ENCODE data around the gene PDE4B. TPM values are rescaled to one million over a fixed set of nuclear protein-coding genes. Genes with fewer than 3 reads are reported as not detected.

The PDE4B gene
- polyA plus RNA-seq, 1 donor from 2014 or later: 84.3 TPM

- peak overlapping the region in 3 of 4 donors; percentile 21 to 90 (median 51) for H3K4me3 Mint-ChIP-seq
- peak overlapping the region; percentile 77 to 96 (median 77) for H3K27ac Mint-ChIP-seq
- H3K36me3 Mint-ChIP-seq: peaks cover 9% of the 10 kb centered on the region
- H3K27me3 Mint-ChIP-seq: no peaks in the 10 kb centered on the region
- H3K9me3 Mint-ChIP-seq: peaks cover 0 to under 1% (median 0%) of the 10 kb centered on the region in 3 donors
- H3K4me1 Mint-ChIP-seq: peaks cover 78 to 89% (median 83%) of the 10 kb centered on the region in 3 donors
These were observed 554.2 kb downstream of the PDE4B start for GRCh38 chr1:66346873-66347272.

DNA sequence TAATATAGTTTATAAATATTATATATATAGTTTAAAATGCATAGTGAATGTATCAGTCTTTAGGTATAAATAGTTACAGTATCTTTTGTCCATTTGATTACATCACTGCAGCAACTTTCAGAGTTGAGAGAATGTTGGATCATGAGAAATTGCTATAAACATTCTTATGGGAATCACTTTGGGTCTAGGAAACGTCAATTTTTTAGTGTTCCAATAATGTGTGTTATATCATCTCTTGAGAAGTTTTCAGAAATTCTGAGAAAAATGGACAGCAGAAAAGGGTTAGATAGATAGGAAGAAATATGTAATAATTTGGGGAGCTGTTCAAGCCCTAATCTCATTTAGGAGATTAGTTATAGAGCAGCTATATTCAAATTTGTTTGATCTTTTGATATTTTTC lies 556.1 kb downstream of the PDE4B start:
- Mint-ChIP-seq H3K4me1 (peaks cover 86 to 91% (median 90%) of the 10 kb centered on the region in 3 donors), H3K4me3 (peak overlapping the region in 2 of 4 donors; percentile 76 to 83), H3K27ac (peak overlapping the region; percentile 18 to 96 (median 87)), H3K27me3 (no peaks in the 10 kb centered on the region), H3K9me3 (peaks cover 0 to 4% (median 2%) of the 10 kb centered on the region in 3 donors), H3K36me3 (peaks cover 13% of the 10 kb centered on the region)

- H3K36me3 Mint-ChIP-seq: peaks cover 13% of the 10 kb centered on the region
- peak overlapping the region; percentile 81 to 96 (median 87) for H3K27ac Mint-ChIP-seq
- peaks cover 0 to 4% (median 2%) of the 10 kb centered on the region in 3 donors for H3K9me3 Mint-ChIP-seq
- peaks cover 83 to 89% (median 86%) of the 10 kb centered on the region in 3 donors for H3K4me1 Mint-ChIP-seq
- H3K27me3 Mint-ChIP-seq: no peaks in the 10 kb centered on the region
- peak overlapping the region; percentile 25 to 83 (median 79) for H3K4me3 Mint-ChIP-seq
These were observed 556.5 kb downstream of the PDE4B start for GRCh38 chr1:66349242-66349641.

DNA sequence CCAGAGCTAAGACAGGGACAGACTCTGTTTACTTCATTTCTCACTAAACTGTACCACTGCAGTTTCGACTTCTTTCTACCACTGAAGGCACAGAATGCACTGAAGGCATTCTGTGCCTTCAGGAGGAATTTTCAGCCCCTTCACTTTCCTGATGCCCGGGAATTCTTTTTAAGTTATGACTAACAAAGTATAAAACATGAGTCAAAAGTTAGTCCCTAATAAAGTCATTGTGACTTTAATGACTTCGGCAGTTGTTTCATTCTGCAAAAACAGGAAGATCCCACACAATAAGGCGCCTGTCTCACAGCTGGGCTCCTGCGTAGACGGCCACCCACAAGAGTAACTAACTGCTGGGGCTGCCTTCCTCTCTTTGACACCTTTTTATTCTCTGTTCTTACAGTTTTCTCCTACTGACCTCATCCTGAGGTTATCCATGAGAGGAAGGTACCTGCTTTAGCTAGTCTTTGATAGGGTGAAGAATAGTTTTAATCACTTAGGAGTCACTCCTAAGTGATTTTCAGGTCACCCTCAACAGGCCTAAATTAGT lies 557.4 kb downstream of the PDE4B start:
- H3K4me1 Mint-ChIP-seq: peaks cover 81 to 87% (median 83%) of the 10 kb centered on the region in 3 donors
- no peaks in the 10 kb centered on the region for H3K27me3 Mint-ChIP-seq
- peaks cover 0 to 4% (median 2%) of the 10 kb centered on the region in 3 donors for H3K9me3 Mint-ChIP-seq
- H3K4me3 Mint-ChIP-seq: peak overlapping the region; percentile 26 to 83 (median 79)
- peaks cover 17% of the 10 kb centered on the region for H3K36me3 Mint-ChIP-seq
- peak overlapping the region; percentile 87 to 96 (median 93) for H3K27ac Mint-ChIP-seq

DNA sequence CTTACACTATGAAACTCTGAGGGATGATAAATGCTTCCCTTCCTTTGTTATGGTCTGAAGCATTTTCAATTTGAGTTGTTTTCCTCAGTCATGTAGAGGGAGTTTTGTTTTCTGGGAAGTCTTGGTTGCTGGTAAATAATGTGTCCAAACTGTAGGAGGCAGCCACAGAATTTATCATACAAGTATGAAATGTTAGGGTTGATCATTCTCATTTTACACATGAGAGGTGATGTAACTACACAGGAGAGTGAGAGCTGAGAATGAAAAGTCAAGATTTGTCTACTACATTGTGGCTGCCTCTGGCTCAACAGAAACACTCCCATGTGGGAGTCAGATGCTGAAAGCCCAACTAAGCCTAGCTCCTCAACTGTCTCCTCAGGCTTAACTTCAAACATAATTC lies 558.8 kb downstream of the PDE4B start:
- H3K4me1 Mint-ChIP-seq: peaks cover 74 to 85% (median 77%) of the 10 kb centered on the region in 3 donors
- H3K9me3 Mint-ChIP-seq: peaks cover 0 to 4% (median 2%) of the 10 kb centered on the region in 3 donors
- no peaks in the 10 kb centered on the region for H3K27me3 Mint-ChIP-seq
- peak overlapping the region; percentile 35 to 85 (median 58) for H3K4me3 Mint-ChIP-seq
- H3K36me3 Mint-ChIP-seq: peaks cover 24% of the 10 kb centered on the region
- peak overlapping the region; percentile 87 to 96 (median 94) for H3K27ac Mint-ChIP-seq

- H3K9me3 Mint-ChIP-seq: peaks cover 0 to 4% (median 2%) of the 10 kb centered on the region in 3 donors
- H3K4me1 Mint-ChIP-seq: peaks cover 71 to 84% (median 73%) of the 10 kb centered on the region in 3 donors
- peak overlapping the region; percentile 35 to 85 (median 58) for H3K4me3 Mint-ChIP-seq
- peaks cover 23% of the 10 kb centered on the region for H3K36me3 Mint-ChIP-seq
- peak overlapping the region; percentile 87 to 96 (median 94) for H3K27ac Mint-ChIP-seq
- H3K27me3 Mint-ChIP-seq: no peaks in the 10 kb centered on the region
These were observed 559.2 kb downstream of the PDE4B start for GRCh38 chr1:66351913-66352312.

DNA sequence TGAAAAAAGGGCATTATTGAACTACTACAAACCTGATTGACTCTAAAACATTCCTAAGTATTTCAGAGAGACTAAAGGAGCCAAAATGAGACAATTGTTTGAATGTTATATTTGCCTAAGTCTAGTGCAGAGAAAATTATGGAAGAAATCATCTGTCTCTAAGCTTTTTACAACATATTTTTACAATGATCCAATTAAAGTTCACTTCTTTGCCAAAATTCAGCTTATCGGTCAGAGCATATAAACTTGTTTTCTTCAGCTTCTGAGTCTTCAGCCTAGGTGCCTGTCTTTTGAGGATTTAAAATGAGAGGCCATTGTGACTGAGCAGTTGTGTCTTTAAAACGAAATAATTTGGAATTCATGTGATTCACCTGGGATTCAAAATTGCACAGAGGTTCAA lies 560.1 kb downstream of the PDE4B start:
- Mint-ChIP-seq H3K9me3 (peaks cover 0 to 4% (median 2%) of the 10 kb centered on the region in 3 donors), H3K27me3 (no peaks in the 10 kb centered on the region), H3K36me3 (peaks cover 24% of the 10 kb centered on the region), H3K4me3 (peak overlapping the region in 3 of 4 donors; percentile 6 to 59 (median 30)), H3K4me1 (peaks cover 64 to 83% (median 69%) of the 10 kb centered on the region in 3 donors), H3K27ac (peak overlapping the region in 2 of 3 donors; percentile 87 to 96)

- Mint-ChIP-seq H3K36me3 (peaks cover 24% of the 10 kb centered on the region), H3K4me3 (peak overlapping the region in 3 of 4 donors; percentile 6 to 59 (median 30))
These were observed 560.6 kb downstream of the PDE4B start for GRCh38 chr1:66353257-66353656.

DNA sequence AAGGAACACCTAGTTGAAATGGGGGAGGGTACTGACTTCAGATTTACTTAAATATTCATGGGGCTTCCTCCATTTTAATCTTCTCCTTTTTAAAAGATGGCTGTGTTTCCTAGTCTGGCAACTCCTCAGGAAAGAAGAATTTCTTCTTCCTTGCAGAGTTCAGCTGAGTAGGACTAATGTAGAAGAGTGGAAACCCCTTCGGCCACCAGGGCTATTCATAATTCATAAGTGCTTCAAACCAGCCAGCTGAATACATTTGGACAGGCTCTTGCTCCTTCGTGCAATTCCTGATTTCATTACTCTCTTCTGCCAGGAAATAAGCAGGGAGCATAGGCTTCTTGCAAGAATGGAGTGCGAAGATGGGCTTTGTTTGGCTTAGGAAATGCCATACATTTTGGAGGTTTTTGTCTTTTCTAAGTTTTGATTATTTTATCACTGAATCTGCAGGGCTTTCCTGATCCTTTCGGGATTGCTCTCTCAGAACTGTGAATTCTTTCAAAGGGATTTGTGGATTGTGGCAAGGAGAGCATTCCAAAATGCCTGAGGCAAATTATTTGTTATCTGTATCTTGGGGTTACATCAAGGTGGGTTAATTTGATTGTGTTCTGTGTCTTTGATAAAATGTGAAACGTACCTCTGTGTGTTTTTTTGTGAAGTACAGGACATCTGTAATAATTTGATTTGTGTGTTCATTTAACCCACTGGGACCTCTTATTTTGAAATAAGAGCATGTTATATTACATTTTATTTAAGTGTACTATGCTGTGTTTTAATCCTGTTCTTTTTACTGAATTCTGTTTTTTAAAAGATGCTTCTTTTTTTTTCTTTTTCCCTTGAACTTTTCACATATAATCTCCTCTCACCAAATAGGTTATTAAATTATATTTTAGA lies 561.9 kb downstream of the PDE4B start:
- H3K36me3 Mint-ChIP-seq: peaks cover 24% of the 10 kb centered on the region
- H3K4me1 Mint-ChIP-seq: peaks cover 60 to 82% (median 71%) of the 10 kb centered on the region in 3 donors
- peak overlapping the region in 1 of 4 donors; percentile 4 for H3K4me3 Mint-ChIP-seq
- H3K9me3 Mint-ChIP-seq: peaks cover 0 to 4% (median 2%) of the 10 kb centered on the region in 3 donors
- H3K27ac Mint-ChIP-seq: peak overlapping the region in 2 of 3 donors; percentile 40 to 72
- H3K27me3 Mint-ChIP-seq: no peaks in the 10 kb centered on the region

More at GRCh38 chr1:66353257-66353656, 560.6 kb downstream of the PDE4B start:
- Mint-ChIP-seq H3K9me3 (peaks cover 0 to 4% (median 2%) of the 10 kb centered on the region in 3 donors), H3K4me1 (peaks cover 60 to 83% (median 68%) of the 10 kb centered on the region in 3 donors), H3K27ac (peak overlapping the region; percentile 18 to 96 (median 87)), H3K27me3 (no peaks in the 10 kb centered on the region)

DNA sequence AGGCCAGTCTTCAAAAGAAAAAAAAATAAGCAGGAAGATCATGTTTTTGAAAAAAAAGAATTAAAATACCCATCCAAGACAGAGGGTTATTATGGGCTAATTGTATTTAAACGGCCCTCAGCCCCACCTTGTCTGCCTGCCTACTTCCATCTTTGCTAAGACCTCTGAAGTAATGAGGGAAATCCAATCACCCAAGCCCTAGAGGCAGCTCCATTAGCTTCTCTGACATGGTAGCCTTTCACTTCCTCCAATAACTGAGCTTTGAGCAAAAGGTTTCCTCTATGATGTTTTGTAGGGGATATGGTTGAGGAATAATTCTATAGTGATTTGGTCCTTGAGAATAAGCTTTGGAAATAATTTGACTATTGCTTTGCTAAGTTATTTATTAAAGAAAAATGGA lies 563.1 kb downstream of the PDE4B start:
- Mint-ChIP-seq H3K4me3 (peak overlapping the region in 1 of 4 donors; percentile 6), H3K36me3 (peaks cover 24% of the 10 kb centered on the region), H3K27ac (peak overlapping the region in 2 of 3 donors; percentile 36 to 80), H3K27me3 (no peaks in the 10 kb centered on the region), H3K4me1 (peaks cover 58 to 79% (median 66%) of the 10 kb centered on the region in 3 donors), H3K9me3 (peaks cover 0 to 4% (median 2%) of the 10 kb centered on the region in 3 donors)

- peak overlapping the region in 1 of 4 donors; percentile 14 for H3K4me3 Mint-ChIP-seq
- no peaks in the 10 kb centered on the region for H3K27me3 Mint-ChIP-seq
- H3K36me3 Mint-ChIP-seq: peaks cover 24% of the 10 kb centered on the region
- peaks cover 0 to 4% (median 2%) of the 10 kb centered on the region in 3 donors for H3K9me3 Mint-ChIP-seq
- peak overlapping the region in 2 of 3 donors; percentile 36 to 67 for H3K27ac Mint-ChIP-seq
- H3K4me1 Mint-ChIP-seq: peaks cover 49 to 73% (median 64%) of the 10 kb centered on the region in 3 donors
These were observed 563.9 kb downstream of the PDE4B start for GRCh38 chr1:66356605-66357004.

- Mint-ChIP-seq H3K36me3 (peaks cover 24% of the 10 kb centered on the region), H3K9me3 (peaks cover 0 to 2% (median 2%) of the 10 kb centered on the region in 3 donors), H3K4me1 (peaks cover 45 to 69% (median 63%) of the 10 kb centered on the region in 3 donors), H3K4me3 (no peak overlapping the region), H3K27me3 (no peaks in the 10 kb centered on the region), H3K27ac (peak overlapping the region in 1 of 3 donors; percentile 36)
These were observed 564.3 kb downstream of the PDE4B start for GRCh38 chr1:66357021-66357420.

DNA sequence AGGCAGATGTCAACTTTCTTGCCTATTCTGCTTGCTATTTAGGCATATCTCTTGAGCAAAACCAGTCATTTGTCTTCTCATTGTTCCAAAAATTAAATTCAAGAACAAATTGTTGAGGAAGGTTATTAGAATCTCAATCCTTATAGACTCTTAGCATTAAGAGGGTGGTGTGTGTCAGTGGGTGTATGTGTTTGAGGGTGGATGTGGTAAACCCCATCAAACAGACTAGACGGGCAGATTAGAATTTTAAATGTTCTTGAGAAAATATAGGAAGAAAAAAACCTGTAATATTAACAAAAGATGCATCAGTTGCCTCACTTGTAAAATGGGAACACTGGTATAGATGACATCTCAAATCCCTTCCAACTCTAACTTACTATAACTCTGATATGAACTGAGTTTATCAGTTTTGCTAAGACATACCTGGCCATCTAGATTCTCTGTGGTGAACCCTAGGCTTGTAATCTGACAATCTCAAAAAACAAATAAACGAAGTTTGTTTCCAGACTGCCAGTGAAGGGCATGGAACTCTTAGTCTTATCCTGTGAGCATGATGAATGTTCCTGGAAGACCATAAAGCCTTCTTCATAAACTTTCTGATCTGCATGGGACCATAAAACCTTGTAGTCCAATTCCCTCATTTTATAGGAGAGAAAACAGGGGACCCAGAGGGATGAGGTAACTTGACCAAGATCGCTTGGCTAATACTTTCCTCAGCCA lies 564.9 kb downstream of the PDE4B start:
- H3K4me1 Mint-ChIP-seq: peaks cover 41 to 66% (median 64%) of the 10 kb centered on the region in 3 donors
- peak overlapping the region in 2 of 3 donors; percentile 6 to 74 for H3K27ac Mint-ChIP-seq
- H3K27me3 Mint-ChIP-seq: no peaks in the 10 kb centered on the region
- H3K36me3 Mint-ChIP-seq: peaks cover 27% of the 10 kb centered on the region
- no peaks in the 10 kb centered on the region for H3K9me3 Mint-ChIP-seq
- H3K4me3 Mint-ChIP-seq: peak overlapping the region in 1 of 4 donors; percentile 55

- H3K9me3 Mint-ChIP-seq: no peaks in the 10 kb centered on the region
These were observed 566.6 kb downstream of the PDE4B start for GRCh38 chr1:66359269-66359668.

More at GRCh38 chr1:66359269-66359668, 566.6 kb downstream of the PDE4B start:
- H3K4me1 Mint-ChIP-seq: peaks cover 34 to 56% (median 56%) of the 10 kb centered on the region in 3 donors
- H3K27ac Mint-ChIP-seq: peak overlapping the region; percentile 6 to 76 (median 46)
- no peaks in the 10 kb centered on the region for H3K27me3 Mint-ChIP-seq
- peak overlapping the region in 2 of 4 donors; percentile 23 to 61 for H3K4me3 Mint-ChIP-seq
- peaks cover 29% of the 10 kb centered on the region for H3K36me3 Mint-ChIP-seq

Measured in IgD-negative memory B cell (primary cell).